Measurements from ENCODE around the gene MTAP. TPM values are rescaled to one million over a fixed set of nuclear protein-coding genes. Genes with fewer than 3 reads are reported as not detected.

The MTAP gene
- total and polyA plus RNA-seq, 2 of the 13 experiments (the other 11 are each of a cell fraction or from before 2014, with no cell fraction given), result 16.7 to 51.2 TPM

GRCh38 chr9:21802418-21803000, at the start of gene MTAP (continued):
- no peak for TF ChIP-seq AHDC1 (CRISPR knock-in tag; IDR thresholded peaks at IDR 0.05; ENCODE audit: borderline replicate concordance)
- no peak for TF ChIP-seq ZNF770 (CRISPR knock-in tag; IDR thresholded peaks at IDR 0.05)
- TF ChIP-seq FUBP1 (CRISPR knock-in tag; IDR thresholded peaks at IDR 0.05; ENCODE audit: borderline replicate concordance), result no peak
- no peak for TF ChIP-seq ZSCAN25 (CRISPR knock-in tag; IDR thresholded peaks at IDR 0.05)
- no peak for TF ChIP-seq TERF1 (CRISPR knock-in tag; IDR thresholded peaks at IDR 0.05)
- 0 out of 2 replicates have a peak, but pooled peaks have one; percentile 9 for TF ChIP-seq ZNF143 (CRISPR knock-in tag; IDR thresholded peaks at IDR 0.05)
- no peak for TF ChIP-seq SSRP1 (CRISPR knock-in tag; IDR thresholded peaks at IDR 0.05)
- TF ChIP-seq ZNF629 (CRISPR knock-in tag; conservative IDR thresholded peaks at IDR 0.05), result no peak
- no peak for TF ChIP-seq RFXAP (CRISPR knock-in tag; IDR thresholded peaks at IDR 0.05; ENCODE audit: borderline replicate concordance)
- TF ChIP-seq ZKSCAN1 (IDR thresholded peaks at IDR 0.05; ENCODE audit: low read length), result no peak
- no peak for TF ChIP-seq ZFP36 (IDR thresholded peaks at IDR 0.05; ENCODE audit: borderline replicate concordance, low read depth, low read length, partially characterized antibody)
- no peak for TF ChIP-seq CBX2 (IDR thresholded peaks at IDR 0.05; ENCODE audit: low read depth, low read length)
- no peak for TF ChIP-seq CBX2 (CRISPR knock-in tag; IDR thresholded peaks at IDR 0.05; ENCODE audit: low read depth)
- TF ChIP-seq, protein P1, sequence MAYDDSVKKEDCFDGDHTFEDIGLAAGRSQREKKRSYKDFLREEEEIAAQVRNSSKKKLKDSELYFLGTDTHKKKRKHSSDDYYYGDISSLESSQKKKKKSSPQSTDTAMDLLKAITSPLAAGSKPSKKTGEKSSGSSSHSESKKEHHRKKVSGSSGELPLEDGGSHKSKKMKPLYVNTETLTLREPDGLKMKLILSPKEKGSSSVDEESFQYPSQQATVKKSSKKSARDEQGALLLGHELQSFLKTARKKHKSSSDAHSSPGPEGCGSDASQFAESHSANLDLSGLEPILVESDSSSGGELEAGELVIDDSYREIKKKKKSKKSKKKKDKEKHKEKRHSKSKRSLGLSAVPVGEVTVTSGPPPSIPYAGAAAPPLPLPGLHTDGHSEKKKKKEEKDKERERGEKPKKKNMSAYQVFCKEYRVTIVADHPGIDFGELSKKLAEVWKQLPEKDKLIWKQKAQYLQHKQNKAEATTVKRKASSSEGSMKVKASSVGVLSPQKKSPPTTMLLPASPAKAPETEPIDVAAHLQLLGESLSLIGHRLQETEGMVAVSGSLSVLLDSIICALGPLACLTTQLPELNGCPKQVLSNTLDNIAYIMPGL (CRISPR knock-in tag; IDR thresholded peaks at IDR 0.05; ENCODE audit: borderline replicate concordance in 1 of 2, low read depth in 1 of 2), result peak in 1 of 2 experiments; percentile 73; a peak in 1 of 4 replicates
- TF ChIP-seq CENPX (CRISPR knock-in tag; IDR thresholded peaks at IDR 0.05), result no peak
